ENCODE data around the gene AFMID.

The AFMID gene

DNA sequence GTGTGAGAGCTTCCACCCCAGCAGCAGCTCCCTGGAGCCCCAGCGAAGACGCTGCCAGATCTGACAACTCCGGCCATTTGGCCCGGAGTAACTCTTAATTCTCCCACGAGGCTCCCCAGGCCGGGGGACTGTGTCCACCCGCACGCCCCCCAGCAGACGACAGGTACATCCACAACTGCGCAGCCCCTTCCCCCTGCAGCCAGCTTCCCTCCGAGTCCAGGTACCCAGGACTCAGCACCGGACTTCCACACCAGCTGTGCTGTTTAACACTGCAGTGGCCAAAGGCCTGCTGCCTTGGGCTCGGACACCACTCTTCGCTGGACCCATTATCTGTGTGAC is 11.6 kb upstream of the AFMID start:
- no peak for DNase-seq (ENCODE audit: low read depth)
- no peak for TF ChIP-seq CTCF (IDR thresholded peaks at IDR 0.05; ENCODE audit: insufficient read depth, low read depth, low read length, missing control alignments)
- H3K4me3 ChIP-seq (ENCODE audit: low read length), result no peak overlapping the region

GRCh38 chr17:78176548-78177025 is 10.6 kb upstream of the AFMID start:
- H3K4me3 ChIP-seq (ENCODE audit: low read length), result no peak overlapping the region
- TF ChIP-seq CTCF (IDR thresholded peaks at IDR 0.05; ENCODE audit: insufficient read depth, low read depth, low read length, missing control alignments), result peak; percentile 96
- DNase-seq (ENCODE audit: low read depth), result peak; percentile 74

- H3K4me3 ChIP-seq (ENCODE audit: low read length), result no peak overlapping the region
- DNase-seq (ENCODE audit: low read depth), result peak; percentile 71
- no peak for TF ChIP-seq CTCF (IDR thresholded peaks at IDR 0.05; ENCODE audit: insufficient read depth, low read depth, low read length, missing control alignments)
These were observed 7.8 kb upstream of the AFMID start for GRCh38 chr17:78179372-78179771.

DNA sequence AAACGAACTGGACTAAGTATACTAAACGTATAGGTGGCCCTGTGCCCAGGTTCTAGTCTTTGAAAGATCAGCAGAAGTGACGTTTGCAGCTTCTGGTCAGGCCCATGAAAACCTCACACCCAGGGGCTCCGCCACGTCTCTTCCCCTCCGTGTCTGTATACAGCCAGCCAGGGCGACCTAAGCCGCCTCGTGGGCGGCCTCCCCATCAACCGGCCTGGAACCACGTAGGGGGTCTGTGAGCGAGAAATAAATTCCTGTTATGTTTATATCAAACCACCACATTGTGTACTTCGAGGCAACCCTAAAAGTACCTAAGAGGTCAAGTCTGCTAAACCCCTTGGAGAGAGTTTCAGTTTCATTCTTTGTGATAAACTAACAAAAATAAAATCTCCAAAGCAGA is 7.1 kb upstream of the AFMID start:
- H3K4me3 ChIP-seq (ENCODE audit: low read length), result no peak overlapping the region
- TF ChIP-seq CTCF (IDR thresholded peaks at IDR 0.05; ENCODE audit: insufficient read depth, low read depth, low read length, missing control alignments), result no peak
- no peak for DNase-seq (ENCODE audit: low read depth)

DNA sequence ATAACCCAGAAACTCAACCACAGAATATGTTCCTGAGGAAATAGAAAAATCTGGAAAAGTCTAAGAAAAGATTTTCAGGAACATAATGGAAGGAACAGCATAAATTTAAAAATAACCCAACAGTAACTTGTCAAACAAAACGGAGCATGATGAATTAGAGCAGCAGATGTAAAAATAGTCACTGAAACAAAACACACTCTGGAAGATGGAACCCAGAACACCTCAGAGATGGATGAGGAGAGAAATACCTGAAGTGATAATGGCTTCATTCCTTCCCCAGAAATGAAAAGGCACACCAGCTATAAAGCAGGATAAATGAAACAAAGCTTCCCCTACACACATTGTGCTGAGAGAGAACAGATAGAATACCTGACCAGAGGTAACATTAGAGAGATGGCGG is 6.7 kb upstream of the AFMID start:
- no peak overlapping the region for H3K4me3 ChIP-seq (ENCODE audit: low read length)
- no peak for DNase-seq (ENCODE audit: low read depth)
- no peak for TF ChIP-seq CTCF (IDR thresholded peaks at IDR 0.05; ENCODE audit: insufficient read depth, low read depth, low read length, missing control alignments)

DNA sequence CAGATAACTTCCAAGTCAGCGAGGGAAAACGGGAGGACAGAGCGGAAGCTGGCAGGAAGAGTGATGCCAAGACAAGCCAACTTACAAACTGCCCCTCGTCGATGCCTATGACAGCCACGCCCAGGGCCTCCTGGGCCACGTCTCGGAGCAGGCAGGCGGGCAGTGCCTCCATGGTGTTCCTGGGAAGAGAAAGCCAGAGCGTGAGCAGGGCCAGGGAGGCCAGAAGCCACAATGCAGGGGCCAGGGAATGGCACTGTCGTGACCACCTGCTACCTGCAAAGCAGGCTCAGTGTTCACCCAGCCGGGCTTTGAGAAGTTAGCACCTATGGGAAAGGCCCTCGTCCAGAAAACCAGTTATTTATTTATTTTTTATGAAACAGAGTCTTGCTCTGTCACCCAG is 4.7 kb upstream of the AFMID start:
- no peak for DNase-seq (ENCODE audit: low read depth)
- no peak overlapping the region for H3K4me3 ChIP-seq (ENCODE audit: low read length)
- TF ChIP-seq CTCF (IDR thresholded peaks at IDR 0.05; ENCODE audit: insufficient read depth, low read depth, low read length, missing control alignments), result no peak

GRCh38 chr17:78183916-78184315 is 3.2 kb upstream of the AFMID start:
- H3K4me3 ChIP-seq (ENCODE audit: low read length), result no peak overlapping the region
- DNase-seq (ENCODE audit: low read depth), result no peak
- no peak for TF ChIP-seq CTCF (IDR thresholded peaks at IDR 0.05; ENCODE audit: insufficient read depth, low read depth, low read length, missing control alignments)
